HEK293 (cell line): Measurements from ENCODE around the gene LIPE.

Experiments
- CTCF ChIP-seq: fragments of 450-650 bp; formaldehyde crosslinking; IDR thresholded peaks from 2 replicates; pipeline ENCODE4 v1.5.1; 2016; ENCODE audit warnings: missing biosample characterization, missing genetic modification characterization
- ELK4 ChIP-seq: IDR thresholded peaks from 2 replicates; pipeline ENCODE4 v1.6.1; 2011; ENCODE audit warnings: mild to moderate bottlenecking, low read depth, low read length, borderline replicate concordance
- GLIS1 ChIP-seq: fragments of 450-650 bp; formaldehyde crosslinking; IDR thresholded peaks from 2 replicates; pipeline ENCODE4 v1.5.1; 2016; ENCODE audit warnings: missing biosample characterization, missing genetic modification characterization
- KLF10 ChIP-seq: fragments of 450-650 bp; IDR thresholded peaks from 2 replicates; pipeline ENCODE4 v1.5.1; 2018; ENCODE audit warnings: missing biosample characterization, mild to moderate bottlenecking, missing genetic modification characterization
- MEIS1 ChIP-seq: sonication (generic); formaldehyde crosslinking; IDR thresholded peaks from 2 replicates; pipeline ENCODE4 v1.8.1; 2022; ENCODE audit warnings: missing genetic modification reagents, mild to moderate bottlenecking, borderline replicate concordance
- OVOL3 ChIP-seq: fragments of 450-650 bp; formaldehyde crosslinking; IDR thresholded peaks from 2 replicates; pipeline ENCODE4 v1.5.1; 2016; ENCODE audit warnings: missing biosample characterization, missing genetic modification characterization
- PRDM10 ChIP-seq: fragments of 450-650 bp; formaldehyde crosslinking; IDR thresholded peaks from 2 replicates; pipeline ENCODE4 v1.5.1; 2016; ENCODE audit warnings: missing biosample characterization, missing genetic modification characterization
- PRDM2 ChIP-seq: fragments of 450-650 bp; formaldehyde crosslinking; IDR thresholded peaks from 2 replicates; pipeline ENCODE4 v1.5.1; 2016; ENCODE audit warnings: missing biosample characterization, missing genetic modification characterization, borderline replicate concordance
- SCRT1 ChIP-seq: fragments of 450-650 bp; formaldehyde crosslinking; IDR thresholded peaks from 2 replicates; pipeline ENCODE4 v1.5.1; 2016; ENCODE audit warnings: missing biosample characterization, missing genetic modification characterization, borderline replicate concordance
- SP7 ChIP-seq: fragments of 450-650 bp; formaldehyde crosslinking; IDR thresholded peaks from 2 replicates; pipeline ENCODE4 v1.5.1; 2016; ENCODE audit warnings: missing biosample characterization, missing genetic modification characterization
- TSHZ1 ChIP-seq: fragments of 450-650 bp; formaldehyde crosslinking; IDR thresholded peaks from 2 replicates; pipeline ENCODE4 v1.5.1; 2016; ENCODE audit warnings: missing biosample characterization, missing genetic modification characterization, borderline replicate concordance
- ZBTB17 ChIP-seq: fragments of 450-650 bp; formaldehyde crosslinking; IDR thresholded peaks from 2 replicates; pipeline ENCODE4 v1.5.1; 2016; ENCODE audit warnings: missing biosample characterization, missing genetic modification characterization
- ZEB2 ChIP-seq: fragments of 450-650 bp; formaldehyde crosslinking; IDR thresholded peaks from 2 replicates; pipeline ENCODE4 v1.5.1; 2016; ENCODE audit warnings: missing biosample characterization, missing genetic modification characterization
- ZNF140 ChIP-seq: fragments of 450-650 bp; formaldehyde crosslinking; IDR thresholded peaks from 2 replicates; pipeline ENCODE4 v1.5.1; 2016; ENCODE audit warnings: missing biosample characterization, missing genetic modification characterization
- ZNF174 ChIP-seq: fragments of 450-650 bp; formaldehyde crosslinking; IDR thresholded peaks from 2 replicates; pipeline ENCODE4 v1.5.0; 2017; ENCODE audit warnings: missing biosample characterization, mild to moderate bottlenecking, missing genetic modification characterization
- ZNF221 ChIP-seq: fragments of 450-650 bp; formaldehyde crosslinking; IDR thresholded peaks from 2 replicates; pipeline ENCODE4 v1.5.1; 2017; ENCODE audit warnings: missing biosample characterization, missing genetic modification characterization, borderline replicate concordance
- ZNF223 ChIP-seq: fragments of 450-650 bp; formaldehyde crosslinking; IDR thresholded peaks from 2 replicates; pipeline ENCODE4 v1.5.1; 2016; ENCODE audit warnings: missing biosample characterization, missing genetic modification characterization
- ZNF366 ChIP-seq: fragments of 450-650 bp; formaldehyde crosslinking; conservative IDR thresholded peaks from 2 replicates; pipeline ENCODE4 v1.5.1; 2016; ENCODE audit warnings: missing biosample characterization, missing genetic modification characterization
- ZNF391 ChIP-seq: fragments of 450-650 bp; formaldehyde crosslinking; IDR thresholded peaks from 2 replicates; pipeline ENCODE4 v1.5.1; 2016; ENCODE audit warnings: low read depth, missing biosample characterization, missing genetic modification characterization, borderline replicate concordance
- ZNF558 ChIP-seq: fragments of 450-650 bp; formaldehyde crosslinking; IDR thresholded peaks from 2 replicates; pipeline ENCODE4 v1.5.1; 2016; ENCODE audit warnings: missing biosample characterization, missing genetic modification characterization
- ZNF560 ChIP-seq: fragments of 450-650 bp; formaldehyde crosslinking; IDR thresholded peaks from 2 replicates; pipeline ENCODE4 v1.5.1; 2017; ENCODE audit warnings: missing biosample characterization, missing genetic modification characterization, borderline replicate concordance
- ZNF654 ChIP-seq: fragments of 450-650 bp; formaldehyde crosslinking; IDR thresholded peaks from 2 replicates; pipeline ENCODE4 v1.5.1; 2016; ENCODE audit warnings: low read depth, missing biosample characterization, missing genetic modification characterization
- ZNF660 ChIP-seq: fragments of 450-650 bp; IDR thresholded peaks from 2 replicates; pipeline ENCODE4 v1.5.1; 2018; ENCODE audit warnings: missing biosample characterization, mild to moderate bottlenecking, missing genetic modification characterization
- ZSCAN23 ChIP-seq: fragments of 450-650 bp; formaldehyde crosslinking; IDR thresholded peaks from 2 replicates; pipeline ENCODE4 v1.5.1; 2016; ENCODE audit warnings: missing biosample characterization, missing genetic modification characterization

LIPE gene

GRCh38 chr19:42450314-42450934 lies 23.2 kb upstream of the LIPE start (continued):
- TF ChIP-seq TSHZ1 (tag by site-specific recombination) (no peak), ZNF221 (tag by site-specific recombination) (no peak), SP7 (tag by site-specific recombination) (peak; percentile 49; the same call in 1 of the 2 replicates), OVOL3 (tag by site-specific recombination) (no peak), PRDM10 (tag by site-specific recombination) (peak; percentile 55), MEIS1 (no peak), ELK4 (no peak), ZBTB17 (peak; percentile 59; the same call in 1 of the 2 replicates), ZNF560 (tag by site-specific recombination) (no peak), ZNF558 (tag by site-specific recombination) (no peak), ZNF391 (tag by site-specific recombination) (0 out of 2 replicates have a peak, but pooled peaks have one; percentile 34), KLF10 (tag by site-specific recombination) (no peak), ZNF174 (tag by site-specific recombination) (no peak), SCRT1 (tag by site-specific recombination) (no peak), ZNF366 (tag by site-specific recombination) (peak; percentile 30; the same call in 1 of the 2 replicates), ZNF223 (tag by site-specific recombination) (no peak), PRDM2 (tag by site-specific recombination) (no peak), ZEB2 (tag by site-specific recombination) (0 out of 2 replicates have a peak, but pooled peaks have one; percentile 42), ZNF140 (tag by site-specific recombination) (no peak), CTCF (tag by site-specific recombination) (peak; percentile 96), ZSCAN23 (no peak), ZNF654 (tag by site-specific recombination) (peak; percentile 99), GLIS1 (tag by site-specific recombination) (no peak), ZNF660 (tag by site-specific recombination) (peak; percentile 52; the same call in 1 of the 2 replicates)
